GM12872 (cell line): Measurements from ENCODE around the gene ERGIC1.

ENCODE experiments used
- CTCF ChIP-seq: IDR thresholded peaks from 3 replicates; pipeline ENCODE4 v1.5.1; 2011; ENCODE audit warnings: low read depth, mild to moderate bottlenecking, low read length, moderate library complexity; ENCODE audit not compliant: insufficient read depth

ERGIC1 gene

GRCh38 chr5:172834415-172835289, 601 bp downstream of the ERGIC1 start:
- 0 out of 3 replicates have a peak, but pooled peaks have one; percentile 17 for TF ChIP-seq CTCF

- no peak for TF ChIP-seq CTCF
Measured at GRCh38 chr5:172835290-172835993, 1.4 kb downstream of the ERGIC1 start.

GRCh38 chr5:172835994-172836356, 1.9 kb downstream of the ERGIC1 start:
- TF ChIP-seq CTCF = no peak

GRCh38 chr5:172837640-172838039, 3.6 kb downstream of the ERGIC1 start:
- no peak for TF ChIP-seq CTCF

GRCh38 chr5:172838151-172838875, 4.3 kb downstream of the ERGIC1 start:
- no peak for TF ChIP-seq CTCF

- TF ChIP-seq CTCF = no peak
Measured at GRCh38 chr5:172839669-172840431, 5.8 kb downstream of the ERGIC1 start.
